Measurements from ENCODE around the gene CCDC34.
A peak's percentile ranks its signal among the peaks of the same experiment; 100 is the strongest.
"Not testable (repeated sequence)": the region's sequence is repeated elsewhere in the genome, so short reads cannot be mapped to it uniquely, and the experiment has no call there.

CCDC34 gene

GRCh38 chr11:27321340-27321739, 41.7 kb downstream of the CCDC34 start:
- not testable (repeated sequence) for DNase-seq (ENCODE audit: low read depth)

GRCh38 chr11:27319072-27319471, 43.9 kb downstream of the CCDC34 start:
- DNase-seq (ENCODE audit: low read depth), result peak; percentile 83

GRCh38 chr11:27317751-27318150, 45.3 kb downstream of the CCDC34 start:
- no peak for DNase-seq (ENCODE audit: low read depth)

GRCh38 chr11:27315836-27316235, 47.2 kb downstream of the CCDC34 start:
- DNase-seq (ENCODE audit: low read depth), result no peak

- no peak for DNase-seq (ENCODE audit: low read depth)
Measured at GRCh38 chr11:27313157-27313821, 49.7 kb downstream of the CCDC34 start.

GRCh38 chr11:27312110-27312509, 50.9 kb downstream of the CCDC34 start:
- DNase-seq (ENCODE audit: low read depth), result no peak

GRCh38 chr11:27310707-27311106, 52.3 kb downstream of the CCDC34 start:
- no peak for DNase-seq (ENCODE audit: low read depth)

GRCh38 chr11:27310182-27310581, 52.8 kb downstream of the CCDC34 start:
- DNase-seq (ENCODE audit: low read depth), result no peak

GRCh38 chr11:27309046-27309445, 54.0 kb downstream of the CCDC34 start:
- DNase-seq (ENCODE audit: low read depth), result no peak

GRCh38 chr11:27307232-27307631, 55.8 kb downstream of the CCDC34 start:
- DNase-seq (ENCODE audit: low read depth), result no peak

- DNase-seq (ENCODE audit: low read depth), result no peak
Measured at GRCh38 chr11:27305751-27306150, 57.3 kb downstream of the CCDC34 start.

- no peak for DNase-seq (ENCODE audit: low read depth)
Measured at GRCh38 chr11:27304514-27304913, 58.5 kb downstream of the CCDC34 start.

- DNase-seq (ENCODE audit: low read depth), result no peak
Measured at GRCh38 chr11:27303903-27304302, 59.1 kb downstream of the CCDC34 start.

- no peak for DNase-seq (ENCODE audit: low read depth)
Measured at GRCh38 chr11:27300974-27301373, 62.0 kb downstream of the CCDC34 start.

GRCh38 chr11:27297616-27298015, 65.4 kb downstream of the CCDC34 start:
- DNase-seq (ENCODE audit: low read depth), result no peak

GRCh38 chr11:27296497-27296896, 66.5 kb downstream of the CCDC34 start:
- DNase-seq (ENCODE audit: low read depth), result no peak

GRCh38 chr11:27295928-27296327, 67.1 kb downstream of the CCDC34 start:
- no peak for DNase-seq (ENCODE audit: low read depth)

GRCh38 chr11:27294654-27295053, 68.4 kb downstream of the CCDC34 start:
- DNase-seq (ENCODE audit: low read depth), result no peak

GRCh38 chr11:27293515-27294417, 69.2 kb downstream of the CCDC34 start:
- DNase-seq (ENCODE audit: low read depth), result no peak

GRCh38 chr11:27292637-27293010, 70.4 kb downstream of the CCDC34 start:
- DNase-seq (ENCODE audit: low read depth), result no peak

GRCh38 chr11:27291954-27292636, 70.9 kb downstream of the CCDC34 start:
- no peak for DNase-seq (ENCODE audit: low read depth)

GRCh38 chr11:27291302-27291889, 71.6 kb downstream of the CCDC34 start:
- DNase-seq (ENCODE audit: low read depth), result no peak

Data from GM04503 (cell line).